ENCODE measurements around the gene PDE9A.

- TF ChIP-seq EZH2phosphoT487 (IDR thresholded peaks at IDR 0.05; ENCODE audit: low read length) = no peak
- TF ChIP-seq EZH2 (optimal IDR thresholded peaks at IDR 0.05; ENCODE audit: low read depth, low read length) = no peak
- TF ChIP-seq, protein P1, sequence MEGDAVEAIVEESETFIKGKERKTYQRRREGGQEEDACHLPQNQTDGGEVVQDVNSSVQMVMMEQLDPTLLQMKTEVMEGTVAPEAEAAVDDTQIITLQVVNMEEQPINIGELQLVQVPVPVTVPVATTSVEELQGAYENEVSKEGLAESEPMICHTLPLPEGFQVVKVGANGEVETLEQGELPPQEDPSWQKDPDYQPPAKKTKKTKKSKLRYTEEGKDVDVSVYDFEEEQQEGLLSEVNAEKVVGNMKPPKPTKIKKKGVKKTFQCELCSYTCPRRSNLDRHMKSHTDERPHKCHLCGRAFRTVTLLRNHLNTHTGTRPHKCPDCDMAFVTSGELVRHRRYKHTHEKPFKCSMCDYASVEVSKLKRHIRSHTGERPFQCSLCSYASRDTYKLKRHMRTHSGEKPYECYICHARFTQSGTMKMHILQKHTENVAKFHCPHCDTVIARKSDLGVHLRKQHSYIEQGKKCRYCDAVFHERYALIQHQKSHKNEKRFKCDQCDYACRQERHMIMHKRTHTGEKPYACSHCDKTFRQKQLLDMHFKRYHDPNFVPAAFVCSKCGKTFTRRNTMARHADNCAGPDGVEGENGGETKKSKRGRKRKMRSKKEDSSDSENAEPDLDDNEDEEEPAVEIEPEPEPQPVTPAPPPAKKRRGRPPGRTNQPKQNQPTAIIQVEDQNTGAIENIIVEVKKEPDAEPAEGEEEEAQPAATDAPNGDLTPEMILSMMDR (IDR thresholded peaks at IDR 0.05; ENCODE audit: low read length) = no peak
These were observed 107.7 kb downstream of the PDE9A start for GRCh38 chr21:42760951-42761751.
